Activated CD8-positive, alpha-beta T cell treated with anti-CD3 and anti-CD28 coated beads for 36 hours (primary cell): ENCODE results near the gene RPS14. TPM values are rescaled to one million over a fixed set of nuclear protein-coding genes. Genes with fewer than 3 reads are reported as not detected.

Experiments used
- ATAC-seq: fragments of 200-7000 bp; cut with Tn5 transposase; one replicate; pipeline ENCODE4 v1.10.0; 2021; ENCODE audit warnings: mild to moderate bottlenecking, moderate library complexity
- CTCF ChIA-PET: fragments of 350-600 bp; sonication (Branson Sonifier 250); formaldehyde crosslinking; loops from one replicate; lab custom pipeline; 2021; ENCODE audit warnings: antibody characterized with exemption; lab: Charles Lee
- POLR2A ChIA-PET: fragments of 350-600 bp; sonication (Branson Sonifier 250); formaldehyde crosslinking; loops from one replicate; lab custom pipeline; 2021; ENCODE audit warnings: antibody characterized with exemption; lab: Charles Lee
- DNase-seq: peaks from one replicate; pipeline ENCODE4 v3.0.0-alpha.2; 2020
- H3K27ac Mint-ChIP-seq: one replicate; pipeline ENCODE4 v1.8.0; 2021; ENCODE audit warnings: mild to moderate bottlenecking, mixed read lengths
- H3K27me3 Mint-ChIP-seq: one replicate; pipeline ENCODE4 v1.8.0; 2021; ENCODE audit warnings: mixed read lengths
- H3K36me3 Mint-ChIP-seq: one replicate; pipeline ENCODE4 v1.8.0; 2021; ENCODE audit warnings: low read depth, mixed read lengths
- H3K4me1 Mint-ChIP-seq: one replicate; pipeline ENCODE4 v1.8.0; 2021; ENCODE audit warnings: low read depth, mixed read lengths
- H3K4me3 Mint-ChIP-seq: one replicate; pipeline ENCODE4 v1.8.0; 2021; ENCODE audit warnings: mild to moderate bottlenecking, moderate library complexity, mixed read lengths
- H3K9me3 Mint-ChIP-seq: one replicate; pipeline ENCODE4 v1.8.0; 2021; ENCODE audit warnings: mixed read lengths
- CTCF ChIP-seq: fragments of 200-600 bp; IDR thresholded peaks from one replicate; pipeline ENCODE4 v1.8.0; 2022; ENCODE audit warnings: antibody characterized with exemption, mild to moderate bottlenecking
- intact Hi-C: fragments of 100-400 bp; cut with micrococcal nuclease; formaldehyde crosslinking; loops from one replicate; pipeline ENCODE4 v1.10.0; 2022
- total RNA-seq, 2 experiments: library from RNA; stranded (reverse); gene quantifications; one replicate each; pipeline ENCODE4 v1.2.3, GENCODE V29; 2021

RPS14 gene
- total RNA-seq, 2 experiments from 2014 or later: 3,542 to 3,651 TPM

DNA sequence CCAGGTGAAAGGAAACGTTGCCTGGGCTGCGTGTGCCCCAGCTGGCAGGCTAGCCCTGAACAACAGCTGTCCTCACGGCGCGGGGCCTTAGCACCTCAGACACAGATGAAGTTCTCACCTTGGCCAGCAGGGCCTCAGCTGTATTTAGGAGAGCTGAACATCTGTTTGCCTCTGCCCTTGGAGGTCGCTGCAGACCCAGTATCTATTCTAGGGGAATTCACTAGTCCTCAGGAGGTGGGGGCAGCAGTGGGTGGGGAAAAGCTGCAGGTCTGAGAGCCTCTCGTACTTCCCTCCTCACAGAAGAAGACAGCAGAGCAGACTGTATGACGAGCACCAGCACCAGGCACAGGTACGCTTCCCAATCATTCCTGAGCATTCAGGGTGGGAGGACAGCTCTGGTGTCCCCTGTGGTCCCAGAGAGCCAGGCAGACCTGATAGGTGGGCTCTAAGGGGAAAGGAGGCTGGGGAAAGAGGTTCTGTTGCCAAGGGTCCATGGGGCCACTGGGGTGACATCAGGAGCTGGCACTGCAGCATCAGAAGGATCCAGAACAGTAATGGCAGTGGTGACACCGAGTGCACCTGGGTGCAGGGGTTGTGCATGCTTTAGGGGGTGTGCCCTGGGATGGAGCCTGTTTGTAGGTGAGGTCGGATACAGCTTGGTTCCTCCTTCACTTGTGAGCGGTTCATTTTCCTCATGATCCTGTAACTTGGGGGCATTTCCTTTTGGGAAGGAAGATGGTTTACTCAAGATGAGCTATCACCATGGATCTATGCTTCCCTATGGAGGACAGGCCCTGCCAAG lies 50.6 kb downstream of the RPS14 start:
- Mint-ChIP-seq H3K4me3 (no peak overlapping the region), H3K27me3 (no peaks in the 10 kb centered on the region), H3K9me3 (no peaks in the 10 kb centered on the region), H3K27ac (peak overlapping the region; percentile 2), H3K4me1 (no peaks in the 10 kb centered on the region), H3K36me3 (peaks cover 43% of the 10 kb centered on the region)
- peak; percentile 40 for DNase-seq
- ATAC-seq: peak; percentile 65
- ChIA-PET CTCF (interaction anchor here (0.7 to 5.8 kb wide), 10 partner anchors 13 to 51 kb away, joined by 3 to 43 read pairs (median 6); partner anchors contain the start of genes CD74 and RPS14), POLR2A (interaction anchor here (0.6 to 7.1 kb wide), 7 partner anchors 13 to 45 kb away, joined by 3 to 57 read pairs (median 5); partner anchors contain the start of gene CD74)
- intact Hi-C loops: no loop called here
- TF ChIP-seq CTCF: peak; percentile 55

GRCh38 chr5:150397782-150398721 lies 51.5 kb downstream of the RPS14 start:
- DNase-seq (no peak), ATAC-seq (no peak)
- Mint-ChIP-seq H3K4me1 (no peaks in the 10 kb centered on the region), H3K27ac (peak overlapping the region; percentile 20), H3K9me3 (no peaks in the 10 kb centered on the region), H3K4me3 (no peak overlapping the region), H3K27me3 (no peaks in the 10 kb centered on the region), H3K36me3 (peaks cover 43% of the 10 kb centered on the region)
- TF ChIP-seq CTCF: no peak
- CTCF ChIA-PET: interaction anchor here (0.7 to 5.8 kb wide), 10 partner anchors 10 to 52 kb away, joined by 3 to 43 read pairs (median 6); partner anchors contain the start of genes CD74 and RPS14
- intact Hi-C loops: no loop called here
- POLR2A ChIA-PET: interaction anchor here (0.6 to 7.1 kb wide), 7 partner anchors 8 to 48 kb away, joined by 3 to 57 read pairs (median 5); partner anchors contain the start of gene CD74

- Mint-ChIP-seq H3K4me3 (no peak overlapping the region), H3K4me1 (no peaks in the 10 kb centered on the region), H3K27ac (no peak overlapping the region), H3K9me3 (no peaks in the 10 kb centered on the region), H3K36me3 (peaks cover 39% of the 10 kb centered on the region), H3K27me3 (no peaks in the 10 kb centered on the region)
- intact Hi-C loops: no loop called here
- ATAC-seq (no peak), DNase-seq (no peak)
- TF ChIP-seq CTCF: no peak
- CTCF ChIA-PET: interaction anchor here (1.0 to 5.8 kb wide), 7 partner anchors 10 to 53 kb away, joined by 3 to 43 read pairs (median 8); partner anchors contain the start of genes CD74 and RPS14
- POLR2A ChIA-PET: interaction anchor here (1.0 to 7.1 kb wide), 8 partner anchors 9 to 49 kb away, joined by 3 to 57 read pairs (median 6); partner anchors contain the start of gene CD74
Observed at GRCh38 chr5:150397146-150397781, 52.3 kb downstream of the RPS14 start.

GRCh38 chr5:150396267-150396666 lies 53.3 kb downstream of the RPS14 start:
- POLR2A ChIA-PET: interaction anchor here (1.3 to 3.1 kb wide), 3 partner anchors 8 to 17 kb away, joined by 3 to 11 read pairs (median 5); partner anchors contain the start of gene CD74
- Mint-ChIP-seq H3K36me3 (peaks cover 38% of the 10 kb centered on the region), H3K27ac (peak overlapping the region; percentile 7)

More at GRCh38 chr5:150396267-150396666, 53.3 kb downstream of the RPS14 start:
- CTCF ChIA-PET: interaction anchor here (1.3 to 5.8 kb wide), 3 partner anchors 15 to 40 kb away, joined by 3 to 43 read pairs (median 40); partner anchors contain the start of gene CD74
- ATAC-seq: no peak
- H3K27me3 Mint-ChIP-seq: no peaks in the 10 kb centered on the region
- H3K4me3 Mint-ChIP-seq: no peak overlapping the region
- no peak for TF ChIP-seq CTCF
- no peaks in the 10 kb centered on the region for H3K4me1 Mint-ChIP-seq
- H3K9me3 Mint-ChIP-seq: no peaks in the 10 kb centered on the region
- intact Hi-C loops: no loop called here
- no peak for DNase-seq
